Measurements from ENCODE around the gene TNFSF18.

- TF ChIP-seq CTCF (IDR thresholded peaks at IDR 0.05) (no peak), EZH2 (IDR thresholded peaks at IDR 0.05; ENCODE audit: borderline replicate concordance, insufficient read depth, low read depth, low read length, poor library complexity, severe bottlenecking) (no peak)
Observed at GRCh38 chr1:173064011-173064410, 13.3 kb upstream of the TNFSF18 start.
